ENCODE measurements around the gene MMP7. TPM values are rescaled to one million over a fixed set of nuclear protein-coding genes. Genes with fewer than 3 reads are reported as not detected.
"Not testable (repeated sequence)": the region's sequence is repeated elsewhere in the genome, so short reads cannot be mapped to it uniquely, and the experiment has no call there.

Gene MMP7
- total and polyA plus RNA-seq, 4 donors, result 0.99 to 1.8 (median 1.4) TPM; not detected in 1

DNA sequence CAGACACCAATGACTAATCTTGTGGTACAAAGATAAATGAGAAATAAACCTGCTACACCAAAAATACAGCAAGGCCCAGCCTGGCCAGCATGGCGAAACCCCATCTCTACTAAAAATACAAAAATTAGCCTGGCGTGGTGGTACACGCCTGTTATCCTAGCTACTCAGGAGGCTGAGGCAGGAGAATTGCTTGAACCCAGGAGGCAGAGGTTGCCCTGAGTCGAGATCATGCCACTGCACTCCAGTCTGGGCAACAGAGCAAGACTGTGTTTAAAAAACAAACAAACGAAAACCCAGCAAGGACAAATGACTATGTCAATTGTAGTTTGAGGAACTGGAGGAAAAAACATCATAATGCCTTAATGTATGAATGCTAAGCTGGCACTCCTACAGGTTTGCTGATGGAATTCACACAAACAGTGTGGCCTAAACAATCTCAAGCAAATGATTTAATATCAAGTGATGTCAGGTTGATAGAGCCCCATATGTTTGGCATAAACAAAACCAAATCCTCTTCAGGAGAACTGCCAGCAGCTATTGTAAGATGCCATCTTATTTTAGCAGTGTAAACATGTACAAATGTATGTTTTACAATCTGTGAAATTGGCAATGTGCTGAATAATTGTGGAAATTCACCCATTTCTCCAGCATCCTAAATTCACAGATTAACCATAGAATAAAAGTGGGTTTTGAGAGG is 20.0 kb downstream of the MMP7 start:
- H3K27ac ChIP-seq (ENCODE audit: low read depth in 1 of 2, low read length in 2 of 2), result no peak overlapping the region
- 81% methylated on average over 5 of the region's 5 CpGs for WGBS
- peaks cover 0 to 1% (median 0%) of the 10 kb centered on the region in 4 donors for H3K36me3 ChIP-seq (ENCODE audit: control insufficient read depth in 4 of 4, insufficient read depth in 3 of 4, low read depth in 1 of 4, low read length in 3 of 4)
- H3K9ac ChIP-seq (ENCODE audit: low read depth in 1 of 2, low read length in 2 of 2), result no peak overlapping the region
- no peaks in the 10 kb centered on the region for H3K27me3 ChIP-seq (ENCODE audit: control insufficient read depth in 4 of 4, insufficient read depth in 4 of 4, low read length in 3 of 4)
- no peak for DNase-seq (ENCODE audit: low spot score)
- H3K4me3 ChIP-seq (ENCODE audit: low read depth in 1 of 3, low read length in 3 of 3), result no peak overlapping the region
- TF ChIP-seq MAX (IDR thresholded peaks at IDR 0.05) (no peak), EGR1 (IDR thresholded peaks at IDR 0.05; ENCODE audit: low read depth in 2 of 2) (no peak), FOXA2 (IDR thresholded peaks at IDR 0.05) (no peak), YY1 (IDR thresholded peaks at IDR 0.05) (no peak), TAF1 (conservative IDR thresholded peaks at IDR 0.05) (no peak)
- no peaks in the 10 kb centered on the region for H3K9me3 ChIP-seq (ENCODE audit: control insufficient read depth in 4 of 4, low read length in 3 of 4)
- H3K4me1 ChIP-seq (ENCODE audit: control insufficient read depth in 4 of 4, insufficient read depth in 4 of 4, low read length in 3 of 4), result peaks cover 0 to 4% (median 0%) of the 10 kb centered on the region in 4 donors

- not testable (repeated sequence) for H3K4me1 ChIP-seq (ENCODE audit: control insufficient read depth in 4 of 4, insufficient read depth in 4 of 4, low read length in 3 of 4); DNase-seq (ENCODE audit: low spot score); H3K27ac ChIP-seq (ENCODE audit: low read depth in 1 of 2, low read length in 2 of 2); H3K9me3 ChIP-seq (ENCODE audit: control insufficient read depth in 4 of 4, low read length in 3 of 4); H3K9ac ChIP-seq (ENCODE audit: low read depth in 1 of 2, low read length in 2 of 2); H3K4me3 ChIP-seq (ENCODE audit: low read depth in 1 of 3, low read length in 3 of 3); H3K27me3 ChIP-seq (ENCODE audit: control insufficient read depth in 4 of 4, insufficient read depth in 4 of 4, low read length in 3 of 4); H3K36me3 ChIP-seq (ENCODE audit: control insufficient read depth in 4 of 4, insufficient read depth in 3 of 4, low read depth in 1 of 4, low read length in 3 of 4)
- WGBS, result 92% methylated on average over 3 of the region's 3 CpGs
Observed at GRCh38 chr11:102502831-102503230, 27.7 kb downstream of the MMP7 start.

GRCh38 chr11:102500829-102501228 is 29.7 kb downstream of the MMP7 start:
- Histone ChIP-seq H3K36me3 (ENCODE audit: control insufficient read depth in 4 of 4, insufficient read depth in 3 of 4, low read depth in 1 of 4, low read length in 3 of 4) (no peaks in the 10 kb centered on the region), H3K4me3 (ENCODE audit: low read depth in 1 of 3, low read length in 3 of 3) (no peak overlapping the region), H3K9me3 (ENCODE audit: control insufficient read depth in 4 of 4, low read length in 3 of 4) (no peaks in the 10 kb centered on the region), H3K27me3 (ENCODE audit: control insufficient read depth in 4 of 4, insufficient read depth in 4 of 4, low read length in 3 of 4) (no peaks in the 10 kb centered on the region), H3K9ac (ENCODE audit: low read depth in 1 of 2, low read length in 2 of 2) (no peak overlapping the region), H3K4me1 (ENCODE audit: control insufficient read depth in 4 of 4, insufficient read depth in 4 of 4, low read length in 3 of 4) (no peaks in the 10 kb centered on the region), H3K27ac (ENCODE audit: low read depth in 1 of 2, low read length in 2 of 2) (no peak overlapping the region)
- DNase-seq (ENCODE audit: low spot score), result no peak
- no peak for TF ChIP-seq CTCF (IDR thresholded peaks at IDR 0.05; ENCODE audit: low read depth, low read length, missing input control)
- 89% methylated on average over 2 of the region's 2 CpGs for WGBS

DNA sequence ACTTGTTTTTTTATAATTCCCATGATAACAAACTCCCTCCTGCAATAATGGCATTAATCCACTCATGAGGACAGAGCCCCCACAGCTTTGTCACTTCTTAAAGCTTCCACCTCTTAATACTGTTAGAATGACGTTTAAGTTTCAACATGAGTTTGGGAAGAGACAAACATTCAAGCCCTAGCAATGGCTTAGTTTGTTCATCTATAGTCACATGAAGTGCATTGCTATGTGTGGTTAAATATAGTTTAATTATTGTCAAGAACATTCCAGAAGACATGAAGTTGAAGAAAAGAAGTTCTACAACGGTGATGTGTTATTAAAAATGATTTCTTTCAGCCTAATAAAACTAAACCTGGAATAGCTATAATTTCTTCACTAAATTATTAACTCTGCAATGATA is 30.6 kb downstream of the MMP7 start:
- no peaks in the 10 kb centered on the region for H3K27me3 ChIP-seq (ENCODE audit: control insufficient read depth in 4 of 4, insufficient read depth in 4 of 4, low read length in 3 of 4)
- H3K9ac ChIP-seq (ENCODE audit: low read depth in 1 of 2, low read length in 2 of 2), result no peak overlapping the region
- no peaks in the 10 kb centered on the region for H3K36me3 ChIP-seq (ENCODE audit: control insufficient read depth in 4 of 4, insufficient read depth in 3 of 4, low read depth in 1 of 4, low read length in 3 of 4)
- H3K4me3 ChIP-seq (ENCODE audit: low read depth in 1 of 3, low read length in 3 of 3), result no peak overlapping the region
- H3K4me1 ChIP-seq (ENCODE audit: control insufficient read depth in 4 of 4, insufficient read depth in 4 of 4, low read length in 3 of 4), result peaks cover 0 to 4% (median 3%) of the 10 kb centered on the region in 4 donors
- H3K9me3 ChIP-seq (ENCODE audit: control insufficient read depth in 4 of 4, low read length in 3 of 4), result no peaks in the 10 kb centered on the region
- no peak overlapping the region for H3K27ac ChIP-seq (ENCODE audit: low read depth in 1 of 2, low read length in 2 of 2)
- DNase-seq (ENCODE audit: low spot score), result no peak
- 72% methylated on average over 2 of the region's 2 CpGs for WGBS
- no peak for TF ChIP-seq FOXA1 (IDR thresholded peaks at IDR 0.05)
- TF ChIP-seq ATF3 (IDR thresholded peaks at IDR 0.05), result no peak
- TF ChIP-seq HNF4A (conservative IDR thresholded peaks at IDR 0.05), result no peak
- TF ChIP-seq ZBTB33 (IDR thresholded peaks at IDR 0.05), result no peak
- TF ChIP-seq JUND (IDR thresholded peaks at IDR 0.05), result no peak
- no peak for TF ChIP-seq NR2F2 (IDR thresholded peaks at IDR 0.05)
- no peak for TF ChIP-seq MAX (IDR thresholded peaks at IDR 0.05)
- no peak for TF ChIP-seq RXRA (IDR thresholded peaks at IDR 0.05)
- no peak for TF ChIP-seq HNF4G (IDR thresholded peaks at IDR 0.05)
- no peak for TF ChIP-seq TAF1 (conservative IDR thresholded peaks at IDR 0.05)
